Right lobe of liver (tissue), 6 donors: Measurements from ENCODE around the gene E2F8. TPM values are rescaled to one million over a fixed set of nuclear protein-coding genes. Genes with fewer than 3 reads are reported as not detected.

ENCODE experiments used
- ATAC-seq, 4 donors: fragments of 200-7000 bp; cut with Tn5 transposase; one replicate each; pipeline ENCODE4 v1.9.1; 2020; ENCODE audit warnings: mild to moderate bottlenecking in 4 of 4, moderate library complexity in 4 of 4
- DNase-seq, 3 donors: peaks; one replicate each; pipeline ENCODE4 v3.0.0-alpha.2; 2020
- H3K27ac ChIP-seq, 3 donors: fragments of 200-600 bp; one replicate each; pipeline ENCODE4 v1.8.0; 2022
- H3K27me3 ChIP-seq, 2 donors: fragments of 200-600 bp; one replicate each; pipeline ENCODE4 v1.8.0; 2022
- H3K36me3 ChIP-seq, 4 donors: fragments of 200-600 bp; sonication (generic) in 1 of 4; one replicate each; pipeline versions ENCODE4 v1.5.1 to v1.8.0; 2017 to 2022; ENCODE audit warnings: control low read depth in 1 of 4
- H3K4me1 ChIP-seq, 4 donors: fragments of 200-600 bp; sonication (generic) in 1 of 4; one replicate each; pipeline versions ENCODE4 v1.5.1 to v1.8.0; 2017 to 2022; ENCODE audit warnings: control low read depth in 1 of 4
- H3K4me3 ChIP-seq, 3 donors: fragments of 200-600 bp; one replicate each; pipeline ENCODE4 v1.8.0; 2022
- H3K9me3 ChIP-seq, 4 donors: fragments of 200-600 bp; sonication (generic) in 1 of 4; one replicate each; pipeline versions ENCODE4 v1.5.1 to v1.8.0; 2017 to 2022; ENCODE audit warnings: control low read depth in 1 of 4
- POLR2A ChIP-seq: fragments of 450-650 bp; IDR thresholded peaks from one replicate; pipeline ENCODE4 v1.6.1; 2017; ENCODE audit warnings: antibody characterized with exemption, mild to moderate bottlenecking
- WGBS: methylation state at CpG from one replicate; pipeline ENCODE4 v1.1.6; 2018; ENCODE audit warnings: low coverage, low lambda C conversion rate; ENCODE audit not compliant: insufficient coverage; ENCODE audit errors: missing lambda C conversion rate; 5-methylcytosine and 5-hydroxymethylcytosine counted together
- intact Hi-C, 2 donors: fragments of 100-400 bp; cut with DNase I; formaldehyde crosslinking; loops; one replicate each; pipeline versions ENCODE4 v1.11.2 to v1.14.1; 2022
- total RNA-seq, 6 experiments: library from RNA; depleted of rRNA in 2 of 6; stranded (reverse); fragments of >200 nt in 2 of 6; fragmentation: NEBNext Ultra II Directional in 3 of 6; extraction: Animal tissue kit (Norgen Biotek cat#: 25700) in 3 of 6; gene quantifications; one replicate each; pipeline versions ENCODE4 v1.1.0 to v1.2.4, GENCODE V29; 2016 to 2023
- TF ChIP-seq, protein P1 (sequence below), 4 donors: fragments of 200-600 bp in 3 of 4; fragments of 450-650 bp in 1 of 4; IDR thresholded peaks; one replicate each; pipeline versions ENCODE4 v1.5.1 to v1.8.0; 2016 to 2022; ENCODE audit warnings: antibody characterized with exemption in 4 of 4, mild to moderate bottlenecking in 2 of 4
- donor health status: DM: no; HTN: yes; CAD: no.
- donor health status: DM: no; HTN: no; CAD: no.
- donor health status: DM: no; HTN: no; CAD: no.
- donor health status: DM: no; HTN: yes; CAD: no.
- donor health status: DM: no; HTN: yes; CAD: no.

Gene E2F8
- total RNA-seq, 6 experiments from 2014 or later = 0.19 to 2.0 (median 0.49) TPM; not detected in 1

DNA sequence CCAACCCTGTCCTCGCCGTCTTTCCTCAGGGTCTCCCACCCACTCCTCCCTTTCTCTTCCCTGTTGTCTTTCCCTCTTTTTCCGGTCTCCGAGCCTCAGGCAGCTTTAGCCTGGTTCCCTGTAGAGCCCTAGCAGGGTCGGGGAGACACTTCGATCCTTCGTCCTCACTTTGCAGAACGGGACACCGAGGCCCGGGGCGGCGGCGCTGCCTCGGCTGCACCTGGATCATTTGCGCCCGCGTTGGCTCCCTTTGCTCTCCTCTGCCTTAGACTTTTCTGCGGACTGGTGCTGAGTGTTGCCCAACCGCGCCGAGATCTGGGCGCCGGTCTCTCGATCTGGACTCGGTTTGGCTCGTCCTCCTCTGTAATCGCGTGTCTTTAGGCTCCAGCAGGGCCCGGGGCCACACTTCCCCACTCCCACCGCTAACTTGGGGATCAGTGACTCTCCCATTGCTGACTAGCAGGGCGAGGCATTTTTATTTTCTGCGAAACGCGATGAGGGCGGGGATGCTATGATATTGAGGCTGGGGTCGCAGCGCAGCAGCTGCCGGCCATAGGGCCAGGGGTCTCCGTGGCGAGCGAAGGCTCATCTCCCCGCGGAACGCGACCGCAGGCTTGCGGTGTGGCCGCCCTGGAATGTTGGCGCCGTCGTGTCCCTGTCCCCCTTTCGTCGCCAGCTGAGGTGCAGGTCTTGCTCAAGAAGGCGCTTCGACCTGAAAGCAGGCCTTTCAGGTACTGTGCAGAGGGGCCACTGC is 1.6 kb upstream of the E2F8 start:
- Histone ChIP-seq H3K4me1 (peaks cover 0 to 26% (median 0%) of the 10 kb centered on the region in 4 donors), H3K27ac (no peak overlapping the region), H3K4me3 (peak overlapping the region in 2 of 3 donors; percentile 62 to 67), H3K36me3 (no peaks in the 10 kb centered on the region), H3K9me3 (no peaks in the 10 kb centered on the region), H3K27me3 (peaks cover 0 to 26% of the 10 kb centered on the region in 2 donors)
- DNase-seq = peak in 1 of 3 donors; percentile 58
- intact Hi-C loops = no loop called here
- peak in 3 of 4 donors; percentile 4 to 23 (median 22) for ATAC-seq
- TF ChIP-seq POLR2A = no peak
- TF ChIP-seq, protein P1, sequence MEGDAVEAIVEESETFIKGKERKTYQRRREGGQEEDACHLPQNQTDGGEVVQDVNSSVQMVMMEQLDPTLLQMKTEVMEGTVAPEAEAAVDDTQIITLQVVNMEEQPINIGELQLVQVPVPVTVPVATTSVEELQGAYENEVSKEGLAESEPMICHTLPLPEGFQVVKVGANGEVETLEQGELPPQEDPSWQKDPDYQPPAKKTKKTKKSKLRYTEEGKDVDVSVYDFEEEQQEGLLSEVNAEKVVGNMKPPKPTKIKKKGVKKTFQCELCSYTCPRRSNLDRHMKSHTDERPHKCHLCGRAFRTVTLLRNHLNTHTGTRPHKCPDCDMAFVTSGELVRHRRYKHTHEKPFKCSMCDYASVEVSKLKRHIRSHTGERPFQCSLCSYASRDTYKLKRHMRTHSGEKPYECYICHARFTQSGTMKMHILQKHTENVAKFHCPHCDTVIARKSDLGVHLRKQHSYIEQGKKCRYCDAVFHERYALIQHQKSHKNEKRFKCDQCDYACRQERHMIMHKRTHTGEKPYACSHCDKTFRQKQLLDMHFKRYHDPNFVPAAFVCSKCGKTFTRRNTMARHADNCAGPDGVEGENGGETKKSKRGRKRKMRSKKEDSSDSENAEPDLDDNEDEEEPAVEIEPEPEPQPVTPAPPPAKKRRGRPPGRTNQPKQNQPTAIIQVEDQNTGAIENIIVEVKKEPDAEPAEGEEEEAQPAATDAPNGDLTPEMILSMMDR (IDR thresholded peaks at IDR 0.05) = no peak
- 5% methylated on average over 22 of the region's 55 CpGs for WGBS

GRCh38 chr11:19241260-19242178 is 774 bp upstream of the E2F8 start:
- peak; percentile 39 to 64 (median 53) for DNase-seq

DNA sequence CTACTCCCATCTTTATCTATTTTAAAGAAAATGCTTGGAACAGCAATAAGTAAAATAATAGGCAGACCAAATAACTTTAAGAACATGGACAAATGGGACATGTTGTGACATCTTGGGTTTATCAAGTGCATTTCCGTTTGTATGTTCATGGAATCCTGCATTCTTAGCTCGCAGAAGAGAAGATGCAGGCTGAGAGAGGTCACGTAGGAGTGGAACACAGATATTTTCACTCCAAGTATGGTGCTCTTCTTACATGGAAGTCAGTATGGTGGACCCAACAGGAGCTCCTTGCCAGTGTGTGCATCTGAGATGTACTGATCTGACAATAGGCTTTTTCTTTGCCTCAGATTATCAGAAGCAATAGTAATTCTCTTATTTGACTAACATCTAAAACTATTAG is 1.7 kb downstream of the E2F8 start:
- Histone ChIP-seq H3K4me3 (no peak overlapping the region), H3K27me3 (peaks cover 0 to 26% of the 10 kb centered on the region in 2 donors), H3K27ac (no peak overlapping the region), H3K9me3 (no peaks in the 10 kb centered on the region), H3K4me1 (peaks cover 0 to 21% (median 0%) of the 10 kb centered on the region in 4 donors), H3K36me3 (no peaks in the 10 kb centered on the region)
- WGBS = 72% methylated on average over 3 of the region's 3 CpGs
- TF ChIP-seq POLR2A = no peak
- TF ChIP-seq, protein P1 (IDR thresholded peaks at IDR 0.05) = no peak
- DNase-seq = no peak
- ATAC-seq = no peak
- intact Hi-C loops = no loop called here

More at GRCh38 chr11:19241260-19242178, 774 bp upstream of the E2F8 start:
- H3K4me3 ChIP-seq = peak overlapping the region; percentile 54 to 67 (median 62)
- no peaks in the 10 kb centered on the region for H3K9me3 ChIP-seq
- H3K4me1 ChIP-seq = peaks cover 0 to 26% (median 0%) of the 10 kb centered on the region in 4 donors
- H3K27ac ChIP-seq = no peak overlapping the region
- WGBS = 1% methylated on average over 34 of the region's 92 CpGs
- peaks cover 0 to 26% of the 10 kb centered on the region in 2 donors for H3K27me3 ChIP-seq
- TF ChIP-seq POLR2A = no peak
- TF ChIP-seq, protein P1 (IDR thresholded peaks at IDR 0.05) = no peak
- peak; percentile 7 to 35 (median 16) for ATAC-seq
- intact Hi-C loops = no loop called here
- no peaks in the 10 kb centered on the region for H3K36me3 ChIP-seq

- WGBS = 51% methylated on average over 5 of the region's 5 CpGs
These were observed 2.9 kb downstream of the E2F8 start for GRCh38 chr11:19237813-19238212.

More at GRCh38 chr11:19237813-19238212, 2.9 kb downstream of the E2F8 start:
- no peaks in the 10 kb centered on the region for H3K9me3 ChIP-seq
- no peak overlapping the region for H3K27ac ChIP-seq
- no peak for ATAC-seq
- intact Hi-C loops = no loop called here
- peaks cover 0 to 26% of the 10 kb centered on the region in 2 donors for H3K27me3 ChIP-seq
- H3K4me3 ChIP-seq = no peak overlapping the region
- no peak for DNase-seq
- H3K4me1 ChIP-seq = peaks cover 0 to 16% (median 0%) of the 10 kb centered on the region in 4 donors
- no peaks in the 10 kb centered on the region for H3K36me3 ChIP-seq
- TF ChIP-seq, protein P1 (IDR thresholded peaks at IDR 0.05) = no peak
- no peak for TF ChIP-seq POLR2A
